HG03520 (cell line): ENCODE measurements around the gene GMPPA.

ENCODE experiments used
- ATAC-seq: cut with Tn5 transposase; IDR thresholded peaks from one replicate; pipeline ENCODE4 v1.9.1; 2021; ENCODE audit warnings: mild to moderate bottlenecking, moderate library complexity; ENCODE audit not compliant: unreplicated experiment

The GMPPA gene

DNA sequence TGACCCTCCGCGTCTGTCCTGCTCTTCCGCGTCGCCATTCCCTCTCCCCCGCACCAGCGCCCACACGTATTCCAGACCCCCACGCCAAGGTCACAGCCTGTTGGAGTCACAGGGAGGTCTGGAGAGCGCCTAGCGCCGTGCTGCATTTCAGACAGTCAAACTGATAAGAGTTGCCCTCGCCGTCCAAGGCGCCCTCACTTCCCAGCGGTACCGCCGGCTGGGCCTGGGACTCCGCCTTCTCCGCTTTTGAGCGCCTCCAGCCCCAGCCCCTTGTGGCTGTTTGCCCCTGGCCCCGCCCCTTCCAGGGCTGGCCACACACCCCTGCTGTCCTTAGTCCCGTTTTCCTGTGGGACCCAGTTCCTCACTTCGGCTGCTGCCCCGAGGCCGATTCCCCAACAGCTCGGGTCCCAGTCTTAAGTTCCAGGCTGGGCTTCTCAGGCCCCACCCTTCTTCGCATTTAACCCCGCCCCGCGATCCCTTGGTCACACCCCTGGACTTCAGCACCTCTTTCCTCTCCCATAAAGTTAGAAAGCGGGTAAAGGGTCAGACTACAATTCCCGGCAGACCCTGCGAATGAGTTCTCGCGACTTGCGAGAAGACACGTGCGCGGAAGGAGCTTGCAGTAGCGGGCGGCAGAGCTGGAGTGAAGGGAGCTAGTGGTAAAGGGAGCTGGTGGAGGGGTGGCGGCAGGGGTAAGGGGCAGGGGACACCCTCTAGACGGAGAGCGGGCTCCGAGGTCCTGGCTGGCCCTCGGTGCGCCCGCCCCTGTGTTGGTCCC, at the start of gene GMPPA:
Gene GMPPA, plus strand, starts transcription at position 612 of the 778 bp plus-strand sequence. CDS start 1,085 bp downstream, outside the sequence.
- ATAC-seq = peak; percentile 90

- ATAC-seq = no peak
These were observed 49.1 kb upstream of the GMPPA start for GRCh38 chr2:219449609-219450008.

GRCh38 chr2:219451661-219452360, 46.9 kb upstream of the GMPPA start:
- ATAC-seq = no peak

DNA sequence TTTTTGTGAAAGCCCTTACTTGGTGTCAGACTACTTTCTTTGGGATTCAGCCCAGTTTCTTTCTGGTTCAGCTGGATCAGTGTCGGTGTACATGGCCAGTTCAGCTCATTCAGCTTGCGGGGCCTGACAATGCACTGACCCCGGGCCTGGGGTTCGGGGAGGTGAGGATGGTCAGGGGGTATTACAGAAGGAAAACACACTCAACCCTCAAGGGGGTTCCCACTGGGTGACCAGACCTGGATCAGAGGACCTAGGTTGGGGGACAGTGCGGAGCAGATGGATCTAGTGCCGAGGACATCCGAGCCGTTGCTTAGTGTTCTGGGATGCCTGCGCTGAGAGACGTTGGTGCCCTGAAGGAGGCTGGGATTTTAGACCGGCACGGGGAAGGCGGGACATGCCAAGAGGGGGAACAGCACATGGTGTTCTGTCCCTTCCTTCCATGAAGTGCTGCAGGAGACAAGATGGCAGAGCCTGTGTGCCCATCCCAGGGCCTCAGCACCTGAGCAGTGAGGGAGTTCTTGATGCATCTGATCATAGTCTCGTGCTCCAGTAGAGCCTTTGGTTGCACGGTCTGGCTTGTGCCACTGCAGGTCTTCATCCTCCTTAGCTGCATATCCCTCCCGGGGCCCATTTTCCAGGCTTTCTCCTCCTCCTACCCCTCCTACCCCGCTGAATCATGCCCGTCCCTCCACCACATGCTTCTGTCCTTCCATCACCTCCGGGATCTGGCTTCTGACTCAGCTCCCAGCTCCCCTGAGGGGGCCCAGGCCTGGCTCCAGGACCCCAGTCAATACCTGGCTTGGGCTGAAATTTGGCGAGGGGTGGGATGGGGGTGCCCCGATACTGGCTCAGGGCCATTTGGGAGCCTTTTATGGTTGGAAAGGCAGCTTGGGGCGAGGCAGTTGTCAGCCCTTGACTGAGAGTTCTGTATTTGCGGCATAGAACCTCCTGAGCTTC, 46.1 kb upstream of the GMPPA start:
- no peak for ATAC-seq

GRCh38 chr2:219453671-219454590, 44.8 kb upstream of the GMPPA start:
- no peak for ATAC-seq

DNA sequence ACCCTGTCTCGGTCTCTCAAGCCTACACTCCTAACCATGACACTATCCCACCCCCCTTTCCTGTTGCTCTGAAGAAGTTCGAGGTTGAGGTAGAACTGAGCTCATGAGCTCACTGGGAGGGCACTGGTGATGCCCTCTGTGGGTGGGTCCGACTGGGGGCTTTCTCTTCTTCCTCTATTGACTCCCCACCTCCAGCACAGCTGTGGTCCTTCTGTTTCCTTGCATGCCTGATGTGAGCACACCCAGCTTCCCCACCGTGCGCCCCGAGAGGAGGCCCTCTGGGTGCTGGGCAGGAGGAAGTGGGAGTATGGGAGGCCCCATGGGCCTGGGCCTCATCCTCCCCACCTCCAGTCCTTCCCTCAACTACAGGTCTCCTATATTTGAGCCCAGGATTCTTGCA, 43.1 kb upstream of the GMPPA start:
- no peak for ATAC-seq

GRCh38 chr2:219457784-219458369, 40.8 kb upstream of the GMPPA start:
- ATAC-seq = no peak

- no peak for ATAC-seq
These were observed 39.7 kb upstream of the GMPPA start for GRCh38 chr2:219458996-219459395.

GRCh38 chr2:219459460-219460311, 39.0 kb upstream of the GMPPA start:
- peak; percentile 67 for ATAC-seq

GRCh38 chr2:219460424-219460926, 38.2 kb upstream of the GMPPA start:
- no peak for ATAC-seq

- no peak for ATAC-seq
These were observed 37.6 kb upstream of the GMPPA start for GRCh38 chr2:219461047-219461514.

DNA sequence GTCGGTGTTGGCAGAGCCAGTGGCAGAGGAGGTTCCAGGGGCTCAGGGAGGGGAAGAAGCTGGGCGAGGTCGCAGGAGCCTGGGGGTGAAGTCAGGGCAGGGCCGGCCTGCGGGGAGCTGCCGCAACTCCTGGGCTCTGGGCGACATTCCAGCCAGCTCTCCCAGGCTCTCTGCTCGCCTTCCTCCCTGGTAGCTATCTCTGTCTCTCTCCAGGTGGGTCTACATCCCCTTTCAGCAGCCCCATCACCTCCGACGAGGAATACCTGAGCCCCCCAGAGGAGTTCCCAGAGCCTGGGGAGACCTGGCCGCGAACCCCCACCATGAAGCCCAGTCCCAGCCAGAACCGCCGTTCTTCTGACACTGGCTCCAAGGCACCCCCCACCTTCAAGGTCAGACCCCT, 37.0 kb upstream of the GMPPA start:
- no peak for ATAC-seq

GRCh38 chr2:219462349-219462748, 36.3 kb upstream of the GMPPA start:
- ATAC-seq = no peak

DNA sequence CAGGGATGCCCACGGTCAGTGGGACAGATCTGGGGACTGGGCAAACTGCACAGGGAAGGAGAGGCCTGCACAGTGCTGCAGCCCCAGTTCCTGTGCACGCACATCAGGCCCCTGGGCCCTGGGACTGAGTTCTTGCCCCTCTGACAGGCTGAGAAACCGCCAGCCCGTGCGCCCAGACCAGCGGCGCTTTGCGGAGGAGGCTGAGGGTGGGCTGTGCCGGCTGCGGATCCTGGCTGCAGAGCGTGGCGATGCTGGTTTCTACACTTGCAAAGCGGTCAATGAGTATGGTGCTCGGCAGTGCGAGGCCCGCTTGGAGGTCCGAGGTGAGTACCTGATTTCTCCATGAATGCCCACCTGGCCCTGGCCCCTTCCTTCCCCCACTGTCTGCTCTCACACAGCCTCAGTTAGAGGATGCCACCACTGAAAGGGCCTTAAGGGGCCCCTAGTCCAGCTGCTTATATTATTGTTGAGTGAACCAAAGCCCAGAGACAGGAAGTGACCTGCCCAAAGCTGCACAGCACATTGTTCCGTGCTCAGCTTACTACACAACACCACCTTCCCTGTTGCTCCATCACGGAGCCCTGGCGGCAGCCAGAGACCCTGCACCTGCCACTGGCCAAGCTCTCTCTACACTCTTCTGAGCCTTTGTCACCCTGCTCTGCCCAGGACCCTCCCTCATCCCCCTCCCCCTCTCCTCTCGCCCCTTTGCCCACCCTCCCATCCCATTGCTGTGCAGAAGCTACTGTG, 34.2 kb upstream of the GMPPA start:
- ATAC-seq = no peak

DNA sequence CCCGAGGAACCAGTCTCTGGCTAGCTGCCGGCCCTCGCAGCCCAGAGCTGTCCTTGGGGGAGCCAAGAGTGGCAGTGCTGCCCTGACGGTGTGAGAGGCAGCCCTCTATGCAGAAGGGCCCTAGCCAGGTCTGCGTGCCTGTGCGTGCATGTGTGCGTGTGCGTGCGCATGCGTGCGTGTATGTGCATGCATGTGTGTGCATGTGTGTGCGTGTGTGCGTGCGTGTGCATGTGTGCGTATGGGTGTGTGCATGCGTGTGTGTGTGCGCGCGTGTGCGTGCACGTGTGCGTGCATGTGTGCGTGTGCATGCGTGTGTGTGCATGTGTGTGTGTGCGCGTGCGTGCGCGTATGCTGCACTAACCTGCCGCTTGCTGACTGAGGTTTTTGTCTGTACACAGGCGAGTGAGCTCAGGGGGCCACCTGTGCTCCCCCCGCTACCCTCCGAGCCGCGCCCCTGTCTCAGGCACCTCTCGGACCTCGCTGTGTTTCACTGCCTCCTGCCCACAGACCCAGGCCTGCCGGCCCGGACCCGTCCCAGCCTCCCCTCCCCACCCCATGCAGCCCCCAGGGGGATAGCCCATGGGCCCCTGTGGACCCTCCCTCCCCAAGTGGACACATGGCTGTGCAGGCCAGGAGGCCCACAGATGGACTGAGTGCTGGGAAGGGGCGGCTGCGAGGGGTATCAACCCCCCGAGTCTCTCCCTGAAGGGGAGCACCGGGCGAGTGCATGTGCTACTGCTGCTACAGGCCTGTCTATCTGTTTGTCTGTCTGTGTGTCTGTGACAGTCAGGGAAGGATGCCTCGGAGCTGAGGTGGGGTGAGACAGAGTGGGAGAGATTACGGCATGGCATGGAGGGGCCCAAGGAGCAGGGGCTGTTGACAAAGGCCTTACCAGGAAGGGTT, 32.8 kb upstream of the GMPPA start:
- no peak for ATAC-seq

GRCh38 chr2:219466816-219467735, 31.6 kb upstream of the GMPPA start:
- no peak for ATAC-seq
